Measurements from ENCODE around the gene BAHCC1.
A peak's percentile ranks its signal among the peaks of the same experiment; 100 is the strongest.

DNA sequence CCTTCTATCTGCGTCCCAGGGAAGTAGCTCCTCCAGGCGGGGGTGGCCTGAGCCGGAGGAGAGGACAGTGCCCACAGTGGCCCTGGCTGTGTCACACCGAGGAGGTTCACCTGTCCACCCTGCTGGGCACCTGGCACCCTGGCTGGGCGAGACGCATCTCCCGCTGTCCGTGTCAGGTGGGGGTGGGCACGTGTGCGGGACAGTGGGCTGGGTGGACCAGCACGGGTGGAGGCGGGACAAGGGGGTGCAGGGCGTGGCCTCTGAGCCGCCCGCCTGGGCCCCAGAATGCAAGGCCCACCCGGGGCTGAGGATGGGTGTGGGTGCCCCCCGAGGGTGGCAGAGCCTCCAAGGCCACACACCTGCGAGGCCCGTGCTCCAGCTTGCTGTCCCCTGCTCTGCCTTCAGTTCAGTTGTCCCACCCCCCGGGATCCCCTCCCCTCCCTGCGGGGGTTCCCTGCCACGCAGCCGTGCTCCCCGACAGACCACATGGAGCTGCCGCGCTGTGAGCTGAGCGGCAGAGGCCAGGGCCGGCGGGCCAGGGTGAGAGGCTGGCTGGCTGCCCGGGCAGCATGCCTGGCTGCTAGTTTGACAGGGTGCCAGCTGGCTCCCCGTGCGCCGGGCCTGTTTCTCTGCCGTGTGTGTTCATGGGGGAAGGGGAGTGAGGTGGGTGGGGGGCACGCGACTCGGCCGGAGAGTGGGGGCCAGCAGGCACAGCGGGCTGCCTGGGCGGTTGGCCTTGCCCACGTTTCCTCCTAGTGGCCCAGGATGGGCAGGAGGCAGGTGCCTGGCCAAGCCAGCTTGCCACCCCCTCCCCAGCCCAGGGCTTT lies 33.9 kb downstream of the BAHCC1 start:
- TF ChIP-seq, protein P1, sequence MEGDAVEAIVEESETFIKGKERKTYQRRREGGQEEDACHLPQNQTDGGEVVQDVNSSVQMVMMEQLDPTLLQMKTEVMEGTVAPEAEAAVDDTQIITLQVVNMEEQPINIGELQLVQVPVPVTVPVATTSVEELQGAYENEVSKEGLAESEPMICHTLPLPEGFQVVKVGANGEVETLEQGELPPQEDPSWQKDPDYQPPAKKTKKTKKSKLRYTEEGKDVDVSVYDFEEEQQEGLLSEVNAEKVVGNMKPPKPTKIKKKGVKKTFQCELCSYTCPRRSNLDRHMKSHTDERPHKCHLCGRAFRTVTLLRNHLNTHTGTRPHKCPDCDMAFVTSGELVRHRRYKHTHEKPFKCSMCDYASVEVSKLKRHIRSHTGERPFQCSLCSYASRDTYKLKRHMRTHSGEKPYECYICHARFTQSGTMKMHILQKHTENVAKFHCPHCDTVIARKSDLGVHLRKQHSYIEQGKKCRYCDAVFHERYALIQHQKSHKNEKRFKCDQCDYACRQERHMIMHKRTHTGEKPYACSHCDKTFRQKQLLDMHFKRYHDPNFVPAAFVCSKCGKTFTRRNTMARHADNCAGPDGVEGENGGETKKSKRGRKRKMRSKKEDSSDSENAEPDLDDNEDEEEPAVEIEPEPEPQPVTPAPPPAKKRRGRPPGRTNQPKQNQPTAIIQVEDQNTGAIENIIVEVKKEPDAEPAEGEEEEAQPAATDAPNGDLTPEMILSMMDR (IDR thresholded peaks at IDR 0.05), result no peak
- peak in 1 of 4 donors; percentile 37 for TF ChIP-seq POLR2A (IDR thresholded peaks at IDR 0.05)
- no peak for TF ChIP-seq EP300 (IDR thresholded peaks at IDR 0.05)
- TF ChIP-seq POLR2AphosphoS5 (IDR thresholded peaks at IDR 0.05), result peak in 1 of 2 donors; percentile 27
